SK-N-MC (cell line): ENCODE measurements around the gene PCSK6.

Experiments
- EZH2 ChIP-seq: fragments of 200-600 bp; sonication (generic); IDR thresholded peaks from one replicate; pipeline ENCODE4 v1.6.1; 2017; ENCODE audit warnings: antibody characterized with exemption
- FOXP2 ChIP-seq: optimal IDR thresholded peaks from 2 replicates; pipeline ENCODE3; 2011; ENCODE audit warnings: mild to moderate bottlenecking, moderate library complexity; ENCODE audit not compliant: insufficient read depth; ENCODE audit errors: extremely low read length, control extremely low read depth
- POLR2AphosphoS5 ChIP-seq: IDR thresholded peaks from 2 replicates; pipeline ENCODE4 v1.6.1; 2012; ENCODE audit warnings: mild to moderate bottlenecking, low read depth, low read length, borderline replicate concordance

DNA sequence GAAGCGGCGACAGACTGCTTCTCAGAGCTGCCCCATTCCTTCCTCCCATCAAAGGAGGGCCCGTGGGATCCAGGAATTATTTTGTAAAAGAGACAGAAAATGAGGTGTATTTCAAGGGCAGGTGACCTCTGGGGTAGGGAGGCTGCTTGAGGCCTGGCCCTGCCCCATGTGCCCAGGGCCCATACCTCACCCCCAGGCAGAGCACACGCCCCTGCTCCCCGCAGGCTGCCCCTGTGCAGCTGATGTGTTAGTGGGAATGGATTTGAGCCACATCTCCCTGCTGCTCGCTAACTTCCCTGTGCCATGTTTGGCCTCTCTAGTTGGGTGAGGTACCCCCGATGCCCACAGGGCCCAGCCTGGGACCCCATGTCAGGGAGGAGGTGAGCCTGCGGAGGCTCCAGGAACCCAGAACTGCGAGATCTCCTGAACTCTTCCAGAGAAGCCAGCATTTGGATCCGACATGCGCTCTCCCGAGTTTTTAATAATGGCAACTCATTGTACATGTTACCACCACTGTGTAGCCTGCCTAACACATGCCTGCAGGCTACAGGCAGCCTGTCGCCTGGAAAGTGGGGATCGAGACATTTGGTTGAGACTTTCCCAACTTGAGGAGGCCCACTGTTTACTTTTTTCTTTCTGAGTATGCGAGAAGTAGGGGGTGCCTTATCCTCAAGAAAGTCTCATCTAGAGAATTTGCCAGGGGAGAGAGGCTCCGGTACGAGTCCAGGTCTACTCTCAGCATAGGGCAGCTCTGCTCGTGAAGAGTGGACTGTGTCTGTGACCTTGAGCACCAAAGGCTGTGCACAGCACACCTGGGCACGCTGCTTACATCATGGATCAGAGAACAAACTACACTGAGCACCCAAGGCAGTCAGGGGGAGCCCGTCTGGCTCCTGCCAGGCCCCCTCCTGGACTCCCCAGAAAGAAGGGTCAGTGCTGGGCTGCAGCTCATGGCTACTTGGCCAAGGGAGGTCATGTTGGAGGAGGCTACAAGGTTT lies 36.1 kb downstream of the PCSK6 start:
- TF ChIP-seq POLR2AphosphoS5 = no peak
- TF ChIP-seq EZH2 = no peak
- TF ChIP-seq FOXP2 = no peak
